ENCODE results near the gene C1orf122.
A peak's percentile ranks its signal among the peaks of the same experiment; 100 is the strongest.

The C1orf122 gene

DNA sequence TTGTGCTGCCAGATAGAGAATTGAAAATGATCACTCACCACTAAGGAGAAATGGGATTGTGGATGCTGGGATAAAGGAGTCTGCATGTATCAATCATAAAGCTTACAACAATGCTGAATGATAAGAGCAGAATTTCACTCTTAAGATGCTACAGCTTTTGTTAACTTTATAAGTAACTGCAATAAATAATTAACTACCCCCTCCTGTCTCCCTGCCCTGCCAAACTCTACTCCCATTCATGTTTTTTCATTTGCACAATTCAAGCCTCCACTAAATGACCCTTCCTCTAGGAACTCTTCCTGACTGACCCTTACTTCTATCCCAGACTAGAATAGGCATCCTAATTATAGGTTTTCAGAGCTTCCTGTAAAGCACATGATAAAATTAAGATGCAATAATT lies 36.9 kb downstream of the C1orf122 start:
- POLR2A ChIA-PET, result no interaction called here
- TF ChIP-seq LEF1 (IDR thresholded peaks at IDR 0.05; ENCODE audit: borderline replicate concordance) (no peak), TARDBP (IDR thresholded peaks at IDR 0.05) (no peak), FOXK2 (IDR thresholded peaks at IDR 0.05) (no peak), FOXM1 (IDR thresholded peaks at IDR 0.05; ENCODE audit: borderline replicate concordance) (no peak), SP1 (IDR thresholded peaks at IDR 0.05) (no peak), ZNF384 (IDR thresholded peaks at IDR 0.05) (no peak), ARNT (IDR thresholded peaks at IDR 0.05) (no peak), HDGF (IDR thresholded peaks at IDR 0.05; ENCODE audit: borderline replicate concordance) (no peak), FOXA1 (IDR thresholded peaks at IDR 0.05) (no peak), L3MBTL2 (conservative IDR thresholded peaks at IDR 0.05) (no peak), BHLHE40 (IDR thresholded peaks at IDR 0.05; ENCODE audit: borderline replicate concordance) (no peak), ELF4 (IDR thresholded peaks at IDR 0.05) (no peak), SUZ12 (IDR thresholded peaks at IDR 0.05) (no peak), NFRKB (IDR thresholded peaks at IDR 0.05) (no peak), CTBP1 (IDR thresholded peaks at IDR 0.05; ENCODE audit: borderline replicate concordance) (no peak)
- TF ChIP-seq, protein P1, sequence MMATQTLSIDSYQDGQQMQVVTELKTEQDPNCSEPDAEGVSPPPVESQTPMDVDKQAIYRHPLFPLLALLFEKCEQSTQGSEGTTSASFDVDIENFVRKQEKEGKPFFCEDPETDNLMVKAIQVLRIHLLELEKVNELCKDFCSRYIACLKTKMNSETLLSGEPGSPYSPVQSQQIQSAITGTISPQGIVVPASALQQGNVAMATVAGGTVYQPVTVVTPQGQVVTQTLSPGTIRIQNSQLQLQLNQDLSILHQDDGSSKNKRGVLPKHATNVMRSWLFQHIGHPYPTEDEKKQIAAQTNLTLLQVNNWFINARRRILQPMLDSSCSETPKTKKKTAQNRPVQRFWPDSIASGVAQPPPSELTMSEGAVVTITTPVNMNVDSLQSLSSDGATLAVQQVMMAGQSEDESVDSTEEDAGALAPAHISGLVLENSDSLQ (IDR thresholded peaks at IDR 0.05), result no peak
- CTCF ChIA-PET, result interaction anchor here (0.6 kb wide), 1 partner anchor 227 kb away, joined by 3 read pairs; no protein-coding TSS in a partner anchor
- DNase-seq (ENCODE audit: extremely low spot score), result no peak

DNA sequence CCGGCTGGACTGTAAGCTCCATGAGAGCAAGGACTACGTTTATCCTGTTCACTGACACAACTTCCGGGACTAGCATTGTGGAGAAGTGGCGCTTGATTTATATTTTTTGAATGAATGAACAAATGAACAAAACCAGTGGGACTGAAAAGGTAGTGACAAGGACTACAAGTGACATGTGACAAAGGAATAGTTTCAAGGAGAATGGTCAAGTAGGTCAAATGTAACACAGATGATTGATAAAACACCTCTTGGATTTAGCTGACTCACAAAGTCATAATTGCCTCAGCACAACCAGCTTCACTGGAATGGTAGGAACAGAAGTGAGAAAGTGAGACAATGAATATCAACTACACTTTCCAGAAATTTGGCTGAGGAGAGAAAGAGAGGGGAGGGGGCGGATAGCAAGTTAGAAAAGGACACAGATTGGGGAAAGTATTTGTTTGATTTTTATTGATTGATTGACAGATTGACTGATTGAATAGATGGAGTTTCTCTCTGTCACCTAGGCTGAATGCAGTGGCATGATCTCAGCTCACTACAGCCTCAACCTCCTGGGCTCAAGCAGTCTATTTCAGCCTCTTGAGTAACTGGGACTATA lies 37.6 kb downstream of the C1orf122 start:
- CTCF ChIA-PET, result no interaction called here
- TF ChIP-seq, protein P1 (IDR thresholded peaks at IDR 0.05), result peak; percentile 15; the same call in 1 of the 2 replicates
- no peak for TF ChIP-seq HDGF (IDR thresholded peaks at IDR 0.05; ENCODE audit: borderline replicate concordance)
- DNase-seq (ENCODE audit: extremely low spot score), result no peak
- POLR2A ChIA-PET, result no interaction called here

DNA sequence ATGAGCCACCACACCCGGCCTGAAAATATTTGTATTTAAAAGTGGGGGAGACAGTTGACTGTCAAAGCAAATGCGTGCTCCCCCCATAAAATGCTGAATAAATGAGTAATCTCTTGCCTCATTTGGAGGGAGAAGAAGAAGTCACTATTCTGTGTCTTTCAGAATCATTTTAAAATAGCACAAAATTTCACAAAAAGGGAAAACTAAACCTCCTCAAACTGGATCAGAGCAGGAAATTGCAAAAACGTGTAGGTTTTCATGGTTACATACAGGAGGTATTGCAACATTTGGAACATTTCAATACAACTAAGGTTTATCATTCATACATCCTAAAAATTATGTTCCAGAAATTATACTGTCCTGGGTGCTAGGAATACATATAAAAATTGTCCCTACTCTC lies 38.2 kb downstream of the C1orf122 start:
- CTCF ChIA-PET, result no interaction called here
- POLR2A ChIA-PET, result interaction anchor here (1.0 kb wide), 1 partner anchor 14 kb away, joined by 3 read pairs; no protein-coding TSS in a partner anchor
- TF ChIP-seq BHLHE40 (IDR thresholded peaks at IDR 0.05; ENCODE audit: borderline replicate concordance), result no peak
- TF ChIP-seq FOXA1 (IDR thresholded peaks at IDR 0.05), result no peak
- TF ChIP-seq SP1 (IDR thresholded peaks at IDR 0.05), result no peak
- TF ChIP-seq NFRKB (IDR thresholded peaks at IDR 0.05), result no peak
- no peak for TF ChIP-seq FOXK2 (IDR thresholded peaks at IDR 0.05)
- no peak for TF ChIP-seq CTBP1 (IDR thresholded peaks at IDR 0.05; ENCODE audit: borderline replicate concordance)
- no peak for TF ChIP-seq SUZ12 (IDR thresholded peaks at IDR 0.05)
- TF ChIP-seq ARNT (IDR thresholded peaks at IDR 0.05), result no peak
- TF ChIP-seq TARDBP (IDR thresholded peaks at IDR 0.05), result no peak
- no peak for TF ChIP-seq FOXM1 (IDR thresholded peaks at IDR 0.05; ENCODE audit: borderline replicate concordance)
- no peak for TF ChIP-seq ZNF384 (IDR thresholded peaks at IDR 0.05)
- no peak for TF ChIP-seq LEF1 (IDR thresholded peaks at IDR 0.05; ENCODE audit: borderline replicate concordance)
- no peak for TF ChIP-seq HDGF (IDR thresholded peaks at IDR 0.05; ENCODE audit: borderline replicate concordance)
- DNase-seq (ENCODE audit: extremely low spot score), result no peak

DNA sequence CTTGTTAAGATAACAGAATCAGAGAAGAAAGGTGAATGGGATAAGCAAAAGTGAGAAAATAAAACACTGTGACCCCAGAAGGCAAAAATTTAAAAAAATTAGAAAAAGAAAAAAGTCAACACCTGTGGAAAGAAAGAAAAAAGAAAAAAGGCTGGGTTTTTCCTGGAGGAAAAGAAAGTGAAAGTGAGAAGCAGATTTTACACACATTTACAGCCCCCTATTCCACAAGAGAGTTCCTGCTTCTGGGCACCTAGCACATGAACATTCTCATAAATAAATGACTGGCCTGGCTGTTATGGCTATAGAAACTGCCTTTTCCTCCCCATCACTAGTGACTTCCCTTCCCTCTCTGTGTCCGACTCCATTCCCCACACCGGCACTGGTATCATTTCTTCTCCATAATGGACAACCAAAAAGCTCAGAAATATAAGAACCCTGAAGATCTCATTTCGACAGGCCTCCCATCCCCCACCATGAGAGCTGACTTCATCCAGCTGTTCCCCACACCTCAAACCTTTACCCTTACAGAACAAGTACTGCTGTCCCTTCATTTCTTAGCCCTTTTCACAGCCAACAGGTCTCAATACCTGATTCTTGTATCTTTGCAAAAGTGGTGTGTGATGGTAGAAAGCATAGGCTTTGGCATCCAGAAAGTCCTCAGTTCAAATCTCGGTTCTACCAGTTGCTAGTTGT lies 39.2 kb downstream of the C1orf122 start:
- ChIA-PET CTCF (no interaction called here), POLR2A (interaction anchor here (1.0 to 1.8 kb wide), 2 partner anchors 13 kb away, joined by 3 to 7 read pairs; partner anchors contain the start of gene MTF1)
- TF ChIP-seq ELF4 (IDR thresholded peaks at IDR 0.05), result no peak
- TF ChIP-seq HDGF (IDR thresholded peaks at IDR 0.05; ENCODE audit: borderline replicate concordance), result no peak
- TF ChIP-seq FOXA1 (IDR thresholded peaks at IDR 0.05), result no peak
- TF ChIP-seq TARDBP (IDR thresholded peaks at IDR 0.05), result no peak
- no peak for TF ChIP-seq SP1 (IDR thresholded peaks at IDR 0.05)
- no peak for TF ChIP-seq FOXM1 (IDR thresholded peaks at IDR 0.05; ENCODE audit: borderline replicate concordance)
- TF ChIP-seq, protein P1 (IDR thresholded peaks at IDR 0.05), result no peak
- no peak for DNase-seq (ENCODE audit: extremely low spot score)

DNA sequence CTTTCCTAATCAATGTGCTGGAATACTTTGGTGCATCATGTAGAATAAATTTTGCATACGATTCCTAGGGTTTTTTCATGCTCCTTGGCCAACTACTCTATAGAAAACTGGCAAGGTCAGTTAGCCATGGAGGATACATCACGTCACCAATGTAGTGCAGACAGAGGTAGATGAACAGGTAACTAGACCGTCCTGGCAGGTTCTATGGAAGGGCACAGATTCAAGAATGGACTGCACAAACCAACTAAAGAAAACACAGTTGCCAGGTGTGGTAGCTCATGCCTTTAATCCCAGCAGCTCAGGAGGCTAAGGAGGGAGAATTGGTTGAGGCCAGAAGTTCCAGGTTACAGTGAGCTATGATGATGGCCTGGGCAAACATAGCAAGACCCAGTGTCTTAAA lies 41.9 kb downstream of the C1orf122 start:
- POLR2A ChIA-PET, result interaction anchor here (2.2 to 2.7 kb wide), 2 partner anchors 10 to 42 kb away, joined by 7 to 13 read pairs; partner anchors contain the start of genes C1orf122, MTF1 and YRDC
- no peak for DNase-seq (ENCODE audit: extremely low spot score)
- CTCF ChIA-PET, result no interaction called here
- TF ChIP-seq ZNF384 (IDR thresholded peaks at IDR 0.05) (no peak), L3MBTL2 (conservative IDR thresholded peaks at IDR 0.05) (no peak), LEF1 (IDR thresholded peaks at IDR 0.05; ENCODE audit: borderline replicate concordance) (no peak), CTBP1 (IDR thresholded peaks at IDR 0.05; ENCODE audit: borderline replicate concordance) (no peak), FOXA1 (IDR thresholded peaks at IDR 0.05) (no peak), TARDBP (IDR thresholded peaks at IDR 0.05) (no peak), FOXK2 (IDR thresholded peaks at IDR 0.05) (no peak), SP1 (IDR thresholded peaks at IDR 0.05) (no peak), ELF4 (IDR thresholded peaks at IDR 0.05) (no peak), SUZ12 (IDR thresholded peaks at IDR 0.05) (no peak)
- TF ChIP-seq, protein P1 (IDR thresholded peaks at IDR 0.05), result no peak
